Measurements from ENCODE around the gene DPF1. TPM values are rescaled to one million over a fixed set of nuclear protein-coding genes. Genes with fewer than 3 reads are reported as not detected.

DPF1 gene
- total and polyA plus RNA-seq, 2 donors (not counting 1 experiment from before 2014, with no cell fraction given) = not detected

GRCh38 chr19:38216785-38217641, 7.0 kb downstream of the DPF1 start:
- H3K36me3 ChIP-seq (replicated peaks in 1 of 2; ENCODE audit: control extremely low read depth in 1 of 2, control insufficient read depth in 1 of 2, extremely low read depth in 1 of 2, insufficient read depth in 2 of 2, low read length in 1 of 2) = no peaks in the 10 kb centered on the region
- H4K20me1 ChIP-seq (ENCODE audit: control insufficient read depth, insufficient read depth, low read length, poor library complexity, severe bottlenecking) = no peaks in the 10 kb centered on the region
- no peak overlapping the region for H3K4me3 Mint-ChIP-seq
- no peaks in the 10 kb centered on the region for H3K9me3 Mint-ChIP-seq (ENCODE audit: insufficient read depth)
- H3K79me2 ChIP-seq (ENCODE audit: control insufficient read depth, insufficient read depth, low read length) = no peaks in the 10 kb centered on the region
- H3K27me3 ChIP-seq (replicated peaks in 1 of 4; ENCODE audit: control extremely low read depth in 1 of 4, control insufficient read depth in 3 of 4, insufficient read depth in 4 of 4, low read length in 3 of 4) = peaks cover 0 to 46% (median 3%) of the 10 kb centered on the region in 4 experiments
- no peak overlapping the region for H3K4me2 ChIP-seq (replicated peaks; ENCODE audit: low read depth, low read length, poor library complexity, severe bottlenecking)
- POLR2A ChIA-PET = interaction anchor here (0.6 kb wide), 1 partner anchor 17 kb away, joined by 5 read pairs; no protein-coding TSS in a partner anchor
- no peak for DNase-seq
- peaks cover 14% of the 10 kb centered on the region for H3K4me1 Mint-ChIP-seq
- peaks cover 0 to 12% (median 0%) of the 10 kb centered on the region in 3 donors for H3K9me3 ChIP-seq (ENCODE audit: control extremely low read depth in 1 of 3, control insufficient read depth in 2 of 3, insufficient read depth in 1 of 3, low read length in 2 of 3)
- CTCF ChIA-PET = interaction anchor here (1.5 to 2.0 kb wide), 2 partner anchors 8 to 17 kb away, joined by 4 to 7 read pairs; no protein-coding TSS in a partner anchor
- no peak overlapping the region for H3K27ac ChIP-seq (ENCODE audit: low read length in 2 of 2)
- H3K9ac ChIP-seq (ENCODE audit: low read length) = no peak overlapping the region
- intact Hi-C loops (cut with micrococcal nuclease) = no loop called here
- peaks cover 33% of the 10 kb centered on the region for H3K27me3 Mint-ChIP-seq
- no peak overlapping the region for H3K4me3 ChIP-seq (ENCODE audit: control extremely low read depth in 1 of 5, extremely low read depth in 1 of 5, insufficient read depth in 1 of 5, low read depth in 2 of 5, low read length in 4 of 5)
- TF ChIP-seq CTCF (IDR thresholded peaks at IDR 0.05) = no peak
- no peak for TF ChIP-seq EZH2 (IDR thresholded peaks at IDR 0.05; ENCODE audit: borderline replicate concordance, insufficient read depth, low read depth, low read length, poor library complexity, severe bottlenecking)
- no peak for ATAC-seq (ENCODE audit: low read depth)
- peaks cover 5 to 10% of the 10 kb centered on the region in 2 donors for H3K4me1 ChIP-seq (ENCODE audit: control insufficient read depth in 2 of 2, insufficient read depth in 2 of 2, low read length in 2 of 2)
- no peak overlapping the region for H3K27ac Mint-ChIP-seq
- 100% methylated on average over 2 of the region's 26 CpGs for WGBS (ENCODE audit: insufficient coverage)
- no peak overlapping the region for H2AFZ ChIP-seq (ENCODE audit: insufficient read depth, low read depth, low read length, poor library complexity, severe bottlenecking)
